OCI-LY7 (cell line): Measurements from ENCODE around the gene TTC16.
A peak's percentile ranks its signal among the peaks of the same experiment; 100 is the strongest.

Source experiments
- CTCF ChIP-seq: fragments of 200-600 bp; sonication (generic); conservative IDR thresholded peaks from 2 replicates; pipeline ENCODE4 v1.5.1; 2014; ENCODE audit warnings: mild to moderate bottlenecking, antibody characterized with exemption, low read length, moderate library complexity, mixed read lengths
- EZH2phosphoT487 ChIP-seq: fragments of 200-600 bp; sonication (generic); IDR thresholded peaks from 2 replicates; pipeline ENCODE4 v1.6.1; 2018; ENCODE audit warnings: low read depth, borderline replicate concordance, mild to moderate bottlenecking, mixed run types, antibody characterized with exemption, low read length, moderate library complexity, mixed read lengths

- TF ChIP-seq CTCF, result peak; percentile 69
- TF ChIP-seq EZH2phosphoT487, result no peak
Observed at GRCh38 chr9:127707766-127708165, 8.1 kb upstream of the TTC16 start.
